Ramos (cell line): ENCODE measurements around the gene WNT11.

ENCODE experiments used
- in situ Hi-C: fragments of 300-500 bp; cut with MboI; formaldehyde crosslinking; loops from one replicate; pipeline ENCODE4 v1.14.3; 2022; ENCODE audit warnings: low sequenced_read_pairs; ENCODE audit not compliant: unreplicated experiment

WNT11 gene

GRCh38 chr11:76186776-76187279 lies 19.5 kb downstream of the WNT11 start:
- in situ Hi-C loops: no loop called here

GRCh38 chr11:76185931-76186401 lies 20.3 kb downstream of the WNT11 start:
- in situ Hi-C loops: no loop called here

- in situ Hi-C loops: no loop called here
These were observed 20.8 kb downstream of the WNT11 start for GRCh38 chr11:76185511-76185910.

- in situ Hi-C loops: no loop called here
These were observed 21.7 kb downstream of the WNT11 start for GRCh38 chr11:76184551-76184993.

- in situ Hi-C loops: no loop called here
These were observed 24.9 kb downstream of the WNT11 start for GRCh38 chr11:76181371-76181770.

GRCh38 chr11:76179147-76179546 lies 27.2 kb downstream of the WNT11 start:
- in situ Hi-C loops: no loop called here

- in situ Hi-C loops: no loop called here
These were observed 29.0 kb downstream of the WNT11 start for GRCh38 chr11:76177250-76177686.

GRCh38 chr11:76176463-76176862 lies 29.8 kb downstream of the WNT11 start:
- in situ Hi-C loops: no loop called here

- in situ Hi-C loops: no loop called here
These were observed 30.5 kb downstream of the WNT11 start for GRCh38 chr11:76175783-76176182.

GRCh38 chr11:76174330-76174729 lies 32.0 kb downstream of the WNT11 start:
- in situ Hi-C loops: no loop called here

- in situ Hi-C loops: no loop called here
These were observed 32.6 kb downstream of the WNT11 start for GRCh38 chr11:76173663-76174062.

- in situ Hi-C loops: no loop called here
These were observed 33.7 kb downstream of the WNT11 start for GRCh38 chr11:76172583-76172982.

GRCh38 chr11:76170468-76170867 lies 35.8 kb downstream of the WNT11 start:
- in situ Hi-C loops: no loop called here

- in situ Hi-C loops: no loop called here
These were observed 36.8 kb downstream of the WNT11 start for GRCh38 chr11:76169473-76169896.

GRCh38 chr11:76167590-76167989 lies 38.7 kb downstream of the WNT11 start:
- in situ Hi-C loops: no loop called here

GRCh38 chr11:76166314-76166713 lies 40.0 kb downstream of the WNT11 start:
- in situ Hi-C loops: no loop called here

- in situ Hi-C loops: no loop called here
These were observed 41.2 kb downstream of the WNT11 start for GRCh38 chr11:76164861-76165751.

GRCh38 chr11:76164081-76164480 lies 42.2 kb downstream of the WNT11 start:
- in situ Hi-C loops: no loop called here

- in situ Hi-C loops: no loop called here
These were observed 42.9 kb downstream of the WNT11 start for GRCh38 chr11:76163289-76163880.

- in situ Hi-C loops: no loop called here
These were observed 43.7 kb downstream of the WNT11 start for GRCh38 chr11:76162336-76163288.
